ENCODE results near the gene BCAS2.

BCAS2 gene

GRCh38 chr1:114559356-114559755 lies 22.1 kb downstream of the BCAS2 start:
- DNase-seq (ENCODE audit: low read depth in 2 of 2), result no peak

GRCh38 chr1:114558544-114558943 lies 22.9 kb downstream of the BCAS2 start:
- DNase-seq (ENCODE audit: low read depth in 2 of 2), result no peak

GRCh38 chr1:114554577-114554976 lies 26.8 kb downstream of the BCAS2 start:
- DNase-seq (ENCODE audit: low read depth in 2 of 2), result no peak

GRCh38 chr1:114552106-114552639 lies 29.2 kb downstream of the BCAS2 start:
- DNase-seq (ENCODE audit: low read depth in 2 of 2), result no peak

GRCh38 chr1:114551400-114551799 lies 30.0 kb downstream of the BCAS2 start:
- no peak for DNase-seq (ENCODE audit: low read depth in 2 of 2)

- no peak for DNase-seq (ENCODE audit: low read depth in 2 of 2)
These were observed 31.1 kb downstream of the BCAS2 start for GRCh38 chr1:114550336-114550735.

- no peak for DNase-seq (ENCODE audit: low read depth in 2 of 2)
These were observed 32.3 kb downstream of the BCAS2 start for GRCh38 chr1:114549137-114549536.

- no peak for DNase-seq (ENCODE audit: low read depth in 2 of 2)
These were observed 34.3 kb downstream of the BCAS2 start for GRCh38 chr1:114547076-114547475.

GRCh38 chr1:114545796-114546195 lies 35.6 kb downstream of the BCAS2 start:
- no peak for DNase-seq (ENCODE audit: low read depth in 2 of 2)

- no peak for DNase-seq (ENCODE audit: low read depth in 2 of 2)
These were observed 36.1 kb downstream of the BCAS2 start for GRCh38 chr1:114545315-114545714.

GRCh38 chr1:114540821-114541220 lies 40.6 kb downstream of the BCAS2 start:
- no peak for DNase-seq (ENCODE audit: low read depth in 2 of 2)

GRCh38 chr1:114540272-114540671 lies 41.1 kb downstream of the BCAS2 start:
- no peak for DNase-seq (ENCODE audit: low read depth in 2 of 2)

- no peak for DNase-seq (ENCODE audit: low read depth in 2 of 2)
These were observed 45.4 kb downstream of the BCAS2 start for GRCh38 chr1:114536043-114536442.

GRCh38 chr1:114535401-114535800 lies 46.0 kb downstream of the BCAS2 start:
- DNase-seq (ENCODE audit: low read depth in 2 of 2), result no peak

- DNase-seq (ENCODE audit: low read depth in 2 of 2), result no peak
These were observed 50.3 kb downstream of the BCAS2 start for GRCh38 chr1:114531094-114531493.

GRCh38 chr1:114530224-114530623 lies 51.2 kb downstream of the BCAS2 start:
- no peak for DNase-seq (ENCODE audit: low read depth in 2 of 2)

- no peak for DNase-seq (ENCODE audit: low read depth in 2 of 2)
These were observed 56.5 kb downstream of the BCAS2 start for GRCh38 chr1:114524944-114525343.

GRCh38 chr1:114522264-114522575 lies 59.2 kb downstream of the BCAS2 start:
- no peak for DNase-seq (ENCODE audit: low read depth in 2 of 2)

GRCh38 chr1:114521396-114522263 lies 59.8 kb downstream of the BCAS2 start:
- DNase-seq (ENCODE audit: low read depth in 2 of 2), result no peak
